ENCODE data around the gene NUAK1. TPM values are rescaled to one million over a fixed set of nuclear protein-coding genes. Genes with fewer than 3 reads are reported as not detected.

NUAK1 gene
- total and polyA plus RNA-seq, 2 experiments from 2014 or later: 5.4 to 16.9 TPM

DNA sequence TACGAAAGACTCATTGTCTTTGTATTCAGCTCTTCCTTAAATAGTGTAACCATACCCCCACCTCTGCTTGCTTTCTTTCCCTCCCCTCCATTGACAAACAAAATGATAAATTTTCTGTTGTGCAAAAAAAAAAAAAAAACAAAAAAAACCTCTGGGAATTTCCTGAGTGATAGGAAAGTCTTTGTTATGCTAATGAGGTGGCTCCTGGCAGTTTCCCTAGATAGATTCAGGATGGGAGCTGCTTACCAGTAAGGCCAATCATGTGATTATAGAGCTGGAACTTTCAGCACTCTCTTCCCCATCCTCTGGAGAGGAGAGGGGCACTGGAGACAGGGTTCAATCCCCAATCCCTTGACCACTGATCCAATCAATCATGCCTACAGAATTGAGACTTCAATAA, 120.5 kb downstream of the NUAK1 start:
- H3K27me3 ChIP-seq (ENCODE audit: insufficient read depth): no peaks in the 10 kb centered on the region
- DNase-seq (ENCODE audit: low spot score) (peak; percentile 52), ATAC-seq (no peak)
- H3K4me3 ChIP-seq: no peak overlapping the region
- no peak overlapping the region for H3K27ac ChIP-seq (ENCODE audit: low read depth)
- no peaks in the 10 kb centered on the region for H3F3A ChIP-seq (replicated peaks; ENCODE audit: low read depth)
- H2AFZ ChIP-seq: no peak overlapping the region
- 0 out of 3 replicates have a peak, but pooled peaks cover 2% of the 10 kb centered on the region for H3K4me1 Mint-ChIP-seq
- H3K9me3 Mint-ChIP-seq: peaks cover 49% of the 10 kb centered on the region
- no peak overlapping the region for H3K4me2 ChIP-seq
- H3K36me3 ChIP-seq (ENCODE audit: insufficient read depth): 0 out of 2 replicates have a peak, but pooled peaks cover 3% of the 10 kb centered on the region
- no peaks in the 10 kb centered on the region for H3K4me1 ChIP-seq (ENCODE audit: insufficient read depth)
- H3K4me3 Mint-ChIP-seq: no peak overlapping the region
- peaks cover 24% of the 10 kb centered on the region; the same call in 1 of the 2 replicates for H3K9me2 ChIP-seq (ENCODE audit: insufficient read depth)
- peaks cover 42% of the 10 kb centered on the region for H3K36me3 Mint-ChIP-seq (ENCODE audit: low read depth)
- H3K27ac Mint-ChIP-seq: no peak overlapping the region
- H3K79me2 ChIP-seq (replicated peaks; ENCODE audit: insufficient read depth): no peaks in the 10 kb centered on the region
- H3K27me3 Mint-ChIP-seq (ENCODE audit: insufficient read depth, low read depth, poor library complexity): no peaks in the 10 kb centered on the region
- TF ChIP-seq POLR2AphosphoS5 (IDR thresholded peaks at IDR 0.05; ENCODE audit: low read depth) (no peak), JUNB (IDR thresholded peaks at IDR 0.05; ENCODE audit: unreplicated experiment) (no peak), NANOG (IDR thresholded peaks at IDR 0.05; ENCODE audit: borderline replicate concordance) (no peak), ZNF114 (CRISPR knock-in tag; IDR thresholded peaks at IDR 0.05) (no peak), CREB1 (CRISPR knock-in tag; IDR thresholded peaks at IDR 0.05; ENCODE audit: low read depth) (no peak), ZNF331 (CRISPR knock-in tag; IDR thresholded peaks at IDR 0.05; ENCODE audit: low read depth) (no peak), EZH2phosphoT487 (IDR thresholded peaks at IDR 0.05; ENCODE audit: unreplicated experiment) (no peak), STAT1 (IDR thresholded peaks at IDR 0.05; ENCODE audit: unreplicated experiment) (no peak), EZH2 (IDR thresholded peaks at IDR 0.05; ENCODE audit: low read depth, unreplicated experiment) (no peak)
- TF ChIP-seq, protein P1, sequence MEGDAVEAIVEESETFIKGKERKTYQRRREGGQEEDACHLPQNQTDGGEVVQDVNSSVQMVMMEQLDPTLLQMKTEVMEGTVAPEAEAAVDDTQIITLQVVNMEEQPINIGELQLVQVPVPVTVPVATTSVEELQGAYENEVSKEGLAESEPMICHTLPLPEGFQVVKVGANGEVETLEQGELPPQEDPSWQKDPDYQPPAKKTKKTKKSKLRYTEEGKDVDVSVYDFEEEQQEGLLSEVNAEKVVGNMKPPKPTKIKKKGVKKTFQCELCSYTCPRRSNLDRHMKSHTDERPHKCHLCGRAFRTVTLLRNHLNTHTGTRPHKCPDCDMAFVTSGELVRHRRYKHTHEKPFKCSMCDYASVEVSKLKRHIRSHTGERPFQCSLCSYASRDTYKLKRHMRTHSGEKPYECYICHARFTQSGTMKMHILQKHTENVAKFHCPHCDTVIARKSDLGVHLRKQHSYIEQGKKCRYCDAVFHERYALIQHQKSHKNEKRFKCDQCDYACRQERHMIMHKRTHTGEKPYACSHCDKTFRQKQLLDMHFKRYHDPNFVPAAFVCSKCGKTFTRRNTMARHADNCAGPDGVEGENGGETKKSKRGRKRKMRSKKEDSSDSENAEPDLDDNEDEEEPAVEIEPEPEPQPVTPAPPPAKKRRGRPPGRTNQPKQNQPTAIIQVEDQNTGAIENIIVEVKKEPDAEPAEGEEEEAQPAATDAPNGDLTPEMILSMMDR (conservative IDR thresholded peaks at IDR 0.05; ENCODE audit: low read depth in 2 of 2): no peak
- TF ChIP-seq, protein P2, sequence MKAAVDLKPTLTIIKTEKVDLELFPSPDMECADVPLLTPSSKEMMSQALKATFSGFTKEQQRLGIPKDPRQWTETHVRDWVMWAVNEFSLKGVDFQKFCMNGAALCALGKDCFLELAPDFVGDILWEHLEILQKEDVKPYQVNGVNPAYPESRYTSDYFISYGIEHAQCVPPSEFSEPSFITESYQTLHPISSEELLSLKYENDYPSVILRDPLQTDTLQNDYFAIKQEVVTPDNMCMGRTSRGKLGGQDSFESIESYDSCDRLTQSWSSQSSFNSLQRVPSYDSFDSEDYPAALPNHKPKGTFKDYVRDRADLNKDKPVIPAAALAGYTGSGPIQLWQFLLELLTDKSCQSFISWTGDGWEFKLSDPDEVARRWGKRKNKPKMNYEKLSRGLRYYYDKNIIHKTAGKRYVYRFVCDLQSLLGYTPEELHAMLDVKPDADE (IDR thresholded peaks at IDR 0.05): no peak
- TF ChIP-seq, protein P3, sequence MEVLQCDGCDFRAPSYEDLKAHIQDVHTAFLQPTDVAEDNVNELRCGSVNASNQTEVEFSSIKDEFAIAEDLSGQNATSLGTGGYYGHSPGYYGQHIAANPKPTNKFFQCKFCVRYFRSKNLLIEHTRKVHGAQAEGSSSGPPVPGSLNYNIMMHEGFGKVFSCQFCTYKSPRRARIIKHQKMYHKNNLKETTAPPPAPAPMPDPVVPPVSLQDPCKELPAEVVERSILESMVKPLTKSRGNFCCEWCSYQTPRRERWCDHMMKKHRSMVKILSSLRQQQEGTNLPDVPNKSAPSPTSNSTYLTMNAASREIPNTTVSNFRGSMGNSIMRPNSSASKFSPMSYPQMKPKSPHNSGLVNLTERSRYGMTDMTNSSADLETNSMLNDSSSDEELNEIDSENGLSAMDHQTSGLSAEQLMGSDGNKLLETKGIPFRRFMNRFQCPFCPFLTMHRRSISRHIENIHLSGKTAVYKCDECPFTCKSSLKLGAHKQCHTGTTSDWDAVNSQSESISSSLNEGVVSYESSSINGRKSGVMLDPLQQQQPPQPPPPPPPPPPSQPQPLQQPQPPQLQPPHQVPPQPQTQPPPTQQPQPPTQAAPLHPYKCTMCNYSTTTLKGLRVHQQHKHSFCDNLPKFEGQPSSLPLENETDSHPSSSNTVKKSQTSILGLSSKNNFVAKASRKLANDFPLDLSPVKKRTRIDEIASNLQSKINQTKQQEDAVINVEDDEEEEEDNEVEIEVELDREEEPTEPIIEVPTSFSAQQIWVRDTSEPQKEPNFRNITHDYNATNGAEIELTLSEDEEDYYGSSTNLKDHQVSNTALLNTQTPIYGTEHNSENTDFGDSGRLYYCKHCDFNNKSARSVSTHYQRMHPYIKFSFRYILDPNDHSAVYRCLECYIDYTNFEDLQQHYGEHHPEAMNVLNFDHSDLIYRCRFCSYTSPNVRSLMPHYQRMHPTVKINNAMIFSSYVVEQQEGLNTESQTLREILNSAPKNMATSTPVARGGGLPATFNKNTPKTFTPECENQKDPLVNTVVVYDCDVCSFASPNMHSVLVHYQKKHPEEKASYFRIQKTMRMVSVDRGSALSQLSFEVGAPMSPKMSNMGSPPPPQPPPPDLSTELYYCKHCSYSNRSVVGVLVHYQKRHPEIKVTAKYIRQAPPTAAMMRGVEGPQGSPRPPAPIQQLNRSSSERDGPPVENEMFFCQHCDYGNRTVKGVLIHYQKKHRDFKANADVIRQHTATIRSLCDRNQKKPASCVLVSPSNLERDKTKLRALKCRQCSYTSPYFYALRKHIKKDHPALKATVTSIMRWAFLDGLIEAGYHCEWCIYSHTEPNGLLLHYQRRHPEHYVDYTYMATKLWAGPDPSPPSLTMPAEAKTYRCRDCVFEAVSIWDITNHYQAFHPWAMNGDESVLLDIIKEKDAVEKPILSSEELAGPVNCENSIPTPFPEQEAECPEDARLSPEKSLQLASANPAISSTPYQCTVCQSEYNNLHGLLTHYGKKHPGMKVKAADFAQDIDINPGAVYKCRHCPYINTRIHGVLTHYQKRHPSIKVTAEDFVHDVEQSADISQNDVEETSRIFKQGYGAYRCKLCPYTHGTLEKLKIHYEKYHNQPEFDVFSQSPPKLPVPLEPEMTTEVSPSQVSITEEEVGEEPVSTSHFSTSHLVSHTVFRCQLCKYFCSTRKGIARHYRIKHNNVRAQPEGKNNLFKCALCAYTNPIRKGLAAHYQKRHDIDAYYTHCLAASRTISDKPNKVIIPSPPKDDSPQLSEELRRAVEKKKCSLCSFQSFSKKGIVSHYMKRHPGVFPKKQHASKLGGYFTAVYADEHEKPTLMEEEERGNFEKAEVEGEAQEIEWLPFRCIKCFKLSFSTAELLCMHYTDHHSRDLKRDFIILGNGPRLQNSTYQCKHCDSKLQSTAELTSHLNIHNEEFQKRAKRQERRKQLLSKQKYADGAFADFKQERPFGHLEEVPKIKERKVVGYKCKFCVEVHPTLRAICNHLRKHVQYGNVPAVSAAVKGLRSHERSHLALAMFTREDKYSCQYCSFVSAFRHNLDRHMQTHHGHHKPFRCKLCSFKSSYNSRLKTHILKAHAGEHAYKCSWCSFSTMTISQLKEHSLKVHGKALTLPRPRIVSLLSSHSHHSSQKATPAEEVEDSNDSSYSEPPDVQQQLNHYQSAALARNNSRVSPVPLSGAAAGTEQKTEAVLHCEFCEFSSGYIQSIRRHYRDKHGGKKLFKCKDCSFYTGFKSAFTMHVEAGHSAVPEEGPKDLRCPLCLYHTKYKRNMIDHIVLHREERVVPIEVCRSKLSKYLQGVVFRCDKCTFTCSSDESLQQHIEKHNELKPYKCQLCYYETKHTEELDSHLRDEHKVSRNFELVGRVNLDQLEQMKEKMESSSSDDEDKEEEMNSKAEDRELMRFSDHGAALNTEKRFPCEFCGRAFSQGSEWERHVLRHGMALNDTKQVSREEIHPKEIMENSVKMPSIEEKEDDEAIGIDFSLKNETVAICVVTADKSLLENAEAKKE (CRISPR knock-in tag; IDR thresholded peaks at IDR 0.05): no peak
- TF ChIP-seq, protein P4, sequence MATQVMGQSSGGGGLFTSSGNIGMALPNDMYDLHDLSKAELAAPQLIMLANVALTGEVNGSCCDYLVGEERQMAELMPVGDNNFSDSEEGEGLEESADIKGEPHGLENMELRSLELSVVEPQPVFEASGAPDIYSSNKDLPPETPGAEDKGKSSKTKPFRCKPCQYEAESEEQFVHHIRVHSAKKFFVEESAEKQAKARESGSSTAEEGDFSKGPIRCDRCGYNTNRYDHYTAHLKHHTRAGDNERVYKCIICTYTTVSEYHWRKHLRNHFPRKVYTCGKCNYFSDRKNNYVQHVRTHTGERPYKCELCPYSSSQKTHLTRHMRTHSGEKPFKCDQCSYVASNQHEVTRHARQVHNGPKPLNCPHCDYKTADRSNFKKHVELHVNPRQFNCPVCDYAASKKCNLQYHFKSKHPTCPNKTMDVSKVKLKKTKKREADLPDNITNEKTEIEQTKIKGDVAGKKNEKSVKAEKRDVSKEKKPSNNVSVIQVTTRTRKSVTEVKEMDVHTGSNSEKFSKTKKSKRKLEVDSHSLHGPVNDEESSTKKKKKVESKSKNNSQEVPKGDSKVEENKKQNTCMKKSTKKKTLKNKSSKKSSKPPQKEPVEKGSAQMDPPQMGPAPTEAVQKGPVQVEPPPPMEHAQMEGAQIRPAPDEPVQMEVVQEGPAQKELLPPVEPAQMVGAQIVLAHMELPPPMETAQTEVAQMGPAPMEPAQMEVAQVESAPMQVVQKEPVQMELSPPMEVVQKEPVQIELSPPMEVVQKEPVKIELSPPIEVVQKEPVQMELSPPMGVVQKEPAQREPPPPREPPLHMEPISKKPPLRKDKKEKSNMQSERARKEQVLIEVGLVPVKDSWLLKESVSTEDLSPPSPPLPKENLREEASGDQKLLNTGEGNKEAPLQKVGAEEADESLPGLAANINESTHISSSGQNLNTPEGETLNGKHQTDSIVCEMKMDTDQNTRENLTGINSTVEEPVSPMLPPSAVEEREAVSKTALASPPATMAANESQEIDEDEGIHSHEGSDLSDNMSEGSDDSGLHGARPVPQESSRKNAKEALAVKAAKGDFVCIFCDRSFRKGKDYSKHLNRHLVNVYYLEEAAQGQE (IDR thresholded peaks at IDR 0.05; ENCODE audit: unreplicated experiment): no peak
- no peaks in the 10 kb centered on the region for H4K20me1 ChIP-seq (replicated peaks; ENCODE audit: insufficient read depth)

All from GM23338 (cell line).